Neural cell (in vitro differentiated cells): ENCODE data around the gene PHF21A.

Experiments used
- EP300 ChIP-seq: fragments of 450-650 bp; conservative IDR thresholded peaks from 2 replicates; pipeline ENCODE4 v1.6.1; 2014; ENCODE audit warnings: antibody characterized with exemption, mild to moderate bottlenecking, moderate library complexity; ENCODE audit not compliant: poor library complexity, severe bottlenecking
- TF ChIP-seq, protein P1 (sequence below): fragments of 450-650 bp; IDR thresholded peaks from 2 replicates; pipeline ENCODE4 v1.5.1; 2014; ENCODE audit warnings: antibody characterized with exemption, mild to moderate bottlenecking, moderate library complexity; ENCODE audit not compliant: poor library complexity, severe bottlenecking

DNA sequence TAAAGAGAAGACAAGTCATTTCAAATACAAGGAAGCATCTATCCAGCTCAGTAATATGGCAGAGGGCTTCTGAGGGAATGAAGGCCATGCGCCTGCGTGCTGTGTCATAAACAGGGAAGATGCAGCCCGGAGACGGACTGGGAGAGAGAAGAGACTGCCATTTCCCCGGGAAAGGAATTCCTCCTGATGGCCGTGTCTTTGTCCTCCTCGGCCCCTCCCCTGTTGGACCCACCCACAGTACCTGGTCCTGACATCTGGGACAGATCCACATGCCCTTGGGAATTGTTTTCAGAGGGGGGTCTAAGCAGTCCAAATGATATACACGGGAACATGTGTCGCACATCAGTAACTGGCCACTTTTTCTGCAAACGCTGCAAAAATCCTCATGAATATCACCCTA, 183.3 kb downstream of the PHF21A start:
- TF ChIP-seq, protein P1, sequence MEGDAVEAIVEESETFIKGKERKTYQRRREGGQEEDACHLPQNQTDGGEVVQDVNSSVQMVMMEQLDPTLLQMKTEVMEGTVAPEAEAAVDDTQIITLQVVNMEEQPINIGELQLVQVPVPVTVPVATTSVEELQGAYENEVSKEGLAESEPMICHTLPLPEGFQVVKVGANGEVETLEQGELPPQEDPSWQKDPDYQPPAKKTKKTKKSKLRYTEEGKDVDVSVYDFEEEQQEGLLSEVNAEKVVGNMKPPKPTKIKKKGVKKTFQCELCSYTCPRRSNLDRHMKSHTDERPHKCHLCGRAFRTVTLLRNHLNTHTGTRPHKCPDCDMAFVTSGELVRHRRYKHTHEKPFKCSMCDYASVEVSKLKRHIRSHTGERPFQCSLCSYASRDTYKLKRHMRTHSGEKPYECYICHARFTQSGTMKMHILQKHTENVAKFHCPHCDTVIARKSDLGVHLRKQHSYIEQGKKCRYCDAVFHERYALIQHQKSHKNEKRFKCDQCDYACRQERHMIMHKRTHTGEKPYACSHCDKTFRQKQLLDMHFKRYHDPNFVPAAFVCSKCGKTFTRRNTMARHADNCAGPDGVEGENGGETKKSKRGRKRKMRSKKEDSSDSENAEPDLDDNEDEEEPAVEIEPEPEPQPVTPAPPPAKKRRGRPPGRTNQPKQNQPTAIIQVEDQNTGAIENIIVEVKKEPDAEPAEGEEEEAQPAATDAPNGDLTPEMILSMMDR = no peak
- TF ChIP-seq EP300 = no peak
